H9 (cell line): ENCODE measurements around the gene CHDH. TPM values are rescaled to one million over a fixed set of nuclear protein-coding genes. Genes with fewer than 3 reads are reported as not detected.

Experiments
- DNase-seq: peaks from one replicate; pipeline ENCODE4 v3.0.0-alpha.2; 2017
- H2AFZ ChIP-seq: one replicate; pipeline ENCODE4 v1.6.1; 2013; ENCODE audit warnings: mild to moderate bottlenecking, low read length, control low read depth, moderate library complexity
- H2AK5ac ChIP-seq: 2 replicates; pipeline ENCODE4 v1.6.1; 2013; ENCODE audit warnings: low read length, control low read depth, mixed read lengths; ENCODE audit not compliant: insufficient read length
- H2BK120ac ChIP-seq: one replicate; pipeline ENCODE4 v1.6.1; 2013; ENCODE audit warnings: low read depth, mild to moderate bottlenecking, low read length, control low read depth, inconsistent platforms; ENCODE audit not compliant: poor library complexity, severe bottlenecking
- H2BK12ac ChIP-seq: 2 replicates; pipeline ENCODE4 v1.6.1; 2013; ENCODE audit warnings: low read length, control low read depth, mixed read lengths, low read depth; ENCODE audit not compliant: insufficient read length
- H2BK15ac ChIP-seq: 2 replicates; pipeline ENCODE4 v1.6.1; 2013; ENCODE audit warnings: low read depth, low read length, control low read depth
- H2BK20ac ChIP-seq: one replicate; pipeline ENCODE4 v1.6.1; 2013; ENCODE audit warnings: low read depth, mild to moderate bottlenecking, low read length, control low read depth, inconsistent platforms; ENCODE audit not compliant: poor library complexity, severe bottlenecking
- H2BK5ac ChIP-seq: 2 replicates; pipeline ENCODE4 v1.6.1; 2013; ENCODE audit warnings: low read length, control low read depth, mixed read lengths; ENCODE audit not compliant: insufficient read length
- H3K14ac ChIP-seq: 2 replicates; pipeline ENCODE4 v1.6.1; 2013; ENCODE audit warnings: low read length, control low read depth; ENCODE audit not compliant: insufficient read depth
- H3K18ac ChIP-seq: 2 replicates; pipeline ENCODE4 v1.6.1; 2013; ENCODE audit warnings: low read depth, mild to moderate bottlenecking, mixed read lengths, low read length, control low read depth; ENCODE audit not compliant: insufficient read length
- H3K23ac ChIP-seq: 2 replicates; pipeline ENCODE4 v1.6.1; 2013; ENCODE audit warnings: low read length, control low read depth, mixed read lengths, low read depth; ENCODE audit not compliant: insufficient read length
- H3K23me2 ChIP-seq: 2 replicates; pipeline ENCODE4 v1.6.1; 2013; ENCODE audit warnings: low read depth, mild to moderate bottlenecking, mixed read lengths, low read length, control low read depth; ENCODE audit not compliant: insufficient read length, poor library complexity, severe bottlenecking
- H3K27ac ChIP-seq: 2 replicates; pipeline ENCODE4 v1.5.1; 2013; ENCODE audit warnings: low read length, control low read depth, mixed read lengths, low read depth; ENCODE audit not compliant: insufficient read length
- H3K27me3 ChIP-seq: 2 replicates; pipeline ENCODE4 v1.6.1; 2013; ENCODE audit warnings: low read length, control low read depth, inconsistent platforms; ENCODE audit not compliant: insufficient read depth
- H3K4ac ChIP-seq: 2 replicates; pipeline ENCODE4 v1.6.1; 2013; ENCODE audit warnings: low read depth, mild to moderate bottlenecking, control low read depth, inconsistent platforms, low read length, moderate library complexity
- H3K4me1 ChIP-seq: 2 replicates; pipeline ENCODE4 v1.6.1; 2013; ENCODE audit warnings: low read length, control low read depth, inconsistent platforms; ENCODE audit not compliant: insufficient read depth
- H3K4me2 ChIP-seq: 2 replicates; pipeline ENCODE4 v1.6.1; 2013; ENCODE audit warnings: low read length, control low read depth, mixed read lengths; ENCODE audit not compliant: insufficient read length, insufficient read depth
- H3K56ac ChIP-seq: 2 replicates; pipeline ENCODE4 v1.6.1; 2013; ENCODE audit warnings: low read depth, mild to moderate bottlenecking, mixed read lengths, low read length, control low read depth; ENCODE audit not compliant: insufficient read length
- H3K79me1 ChIP-seq: 2 replicates; pipeline ENCODE4 v1.6.1; 2013; ENCODE audit warnings: low read depth, mild to moderate bottlenecking, moderate library complexity, low read length, control low read depth, inconsistent platforms; ENCODE audit not compliant: insufficient read depth, poor library complexity, severe bottlenecking
- H3K79me2 ChIP-seq: 2 replicates; pipeline ENCODE4 v1.6.1; 2013; ENCODE audit warnings: low read length, control low read depth, inconsistent platforms; ENCODE audit not compliant: insufficient read depth
- H3K9ac ChIP-seq: 2 replicates; pipeline ENCODE4 v1.6.1; 2013; ENCODE audit warnings: low read length, control low read depth, mixed read lengths; ENCODE audit not compliant: insufficient read length; ENCODE audit errors: extremely low read depth
- H3K9me3 ChIP-seq: one replicate; pipeline ENCODE4 v1.6.1; 2013; ENCODE audit warnings: low read depth, low read length, inconsistent platforms; ENCODE audit not compliant: control insufficient read depth
- H3T11ph ChIP-seq: one replicate; pipeline ENCODE4 v1.6.1; 2013; ENCODE audit warnings: mild to moderate bottlenecking, low read length, control low read depth, inconsistent platforms
- H4K20me1 ChIP-seq: one replicate; pipeline ENCODE4 v1.6.1; 2013; ENCODE audit not compliant: control insufficient read depth, insufficient read length, insufficient read depth
- H4K5ac ChIP-seq: 2 replicates; pipeline ENCODE4 v1.6.1; 2013; ENCODE audit warnings: low read depth, mild to moderate bottlenecking, mixed read lengths, low read length, control low read depth; ENCODE audit not compliant: insufficient read length
- H4K8ac ChIP-seq: replicated peaks from 2 replicates; pipeline ENCODE4 v1.6.1; 2013; ENCODE audit warnings: low read length, control low read depth, mixed read lengths, low read depth; ENCODE audit not compliant: insufficient read length
- H4K91ac ChIP-seq: 2 replicates; pipeline ENCODE4 v1.6.1; 2013; ENCODE audit warnings: low read depth, mild to moderate bottlenecking, moderate library complexity, mixed read lengths, low read length, control low read depth; ENCODE audit not compliant: insufficient read length
- H3K27ac Mint-ChIP-seq, 3 experiments: 2 replicates in 2 of 3; 3 replicates in 1 of 3; pipeline ENCODE4 v1.8.0; 2020 to 2021; ENCODE audit warnings: mixed read lengths in 3 of 3, mild to moderate bottlenecking in 1 of 3, moderate library complexity in 1 of 3
- H3K27me3 Mint-ChIP-seq: 2 replicates; pipeline ENCODE4 v1.8.0; 2021; ENCODE audit warnings: low read depth, mild to moderate bottlenecking, moderate library complexity, mixed read lengths
- H3K36me3 Mint-ChIP-seq, 3 experiments: 2 replicates in 2 of 3; 3 replicates in 1 of 3; pipeline ENCODE4 v1.8.0; 2020 to 2021; ENCODE audit warnings: low read depth in 3 of 3, mixed read lengths in 3 of 3; ENCODE audit not compliant: insufficient read depth in 1 of 3
- H3K4me1 Mint-ChIP-seq, 2 experiments: 2 replicates each; pipeline ENCODE4 v1.8.0; 2020; ENCODE audit warnings: mixed read lengths in 2 of 2
- H3K4me3 Mint-ChIP-seq, 2 experiments: 2 replicates in 1 of 2; 3 replicates in 1 of 2; pipeline ENCODE4 v1.8.0; 2020 to 2021; ENCODE audit warnings: mild to moderate bottlenecking in 2 of 2, mixed read lengths in 2 of 2, moderate library complexity in 1 of 2
- H3K9me3 Mint-ChIP-seq, 2 experiments: 2 replicates in 1 of 2; 3 replicates in 1 of 2; pipeline ENCODE4 v1.8.0; 2020; ENCODE audit warnings: mild to moderate bottlenecking in 2 of 2, mixed read lengths in 2 of 2, moderate library complexity in 1 of 2
- WGBS: extraction: QIAGEN DNeasy Blood & Tissue Kit; methylation state at CpG from one replicate; pipeline ENCODE4 v1.1.7; 2013; ENCODE audit warnings: missing lambda C conversion rate, low lambda C conversion rate, mixed read lengths; ENCODE audit not compliant: insufficient read length; ENCODE audit errors: extremely low coverage; 5-methylcytosine and 5-hydroxymethylcytosine counted together
- total RNA-seq: library from RNA; stranded (reverse); gene quantifications from 2 replicates; pipeline ENCODE4 v1.2.1, GENCODE V29; 2021
- TF ChIP-seq, protein P1 (sequence below): fragments of 200-600 bp; sonication (generic); conservative IDR thresholded peaks from 3 replicates; pipeline ENCODE4 v1.8.0; 2021; ENCODE audit warnings: antibody characterized with exemption, mild to moderate bottlenecking

CHDH gene
- total RNA-seq, 1 experiment from 2014 or later: 11.0 TPM

DNA sequence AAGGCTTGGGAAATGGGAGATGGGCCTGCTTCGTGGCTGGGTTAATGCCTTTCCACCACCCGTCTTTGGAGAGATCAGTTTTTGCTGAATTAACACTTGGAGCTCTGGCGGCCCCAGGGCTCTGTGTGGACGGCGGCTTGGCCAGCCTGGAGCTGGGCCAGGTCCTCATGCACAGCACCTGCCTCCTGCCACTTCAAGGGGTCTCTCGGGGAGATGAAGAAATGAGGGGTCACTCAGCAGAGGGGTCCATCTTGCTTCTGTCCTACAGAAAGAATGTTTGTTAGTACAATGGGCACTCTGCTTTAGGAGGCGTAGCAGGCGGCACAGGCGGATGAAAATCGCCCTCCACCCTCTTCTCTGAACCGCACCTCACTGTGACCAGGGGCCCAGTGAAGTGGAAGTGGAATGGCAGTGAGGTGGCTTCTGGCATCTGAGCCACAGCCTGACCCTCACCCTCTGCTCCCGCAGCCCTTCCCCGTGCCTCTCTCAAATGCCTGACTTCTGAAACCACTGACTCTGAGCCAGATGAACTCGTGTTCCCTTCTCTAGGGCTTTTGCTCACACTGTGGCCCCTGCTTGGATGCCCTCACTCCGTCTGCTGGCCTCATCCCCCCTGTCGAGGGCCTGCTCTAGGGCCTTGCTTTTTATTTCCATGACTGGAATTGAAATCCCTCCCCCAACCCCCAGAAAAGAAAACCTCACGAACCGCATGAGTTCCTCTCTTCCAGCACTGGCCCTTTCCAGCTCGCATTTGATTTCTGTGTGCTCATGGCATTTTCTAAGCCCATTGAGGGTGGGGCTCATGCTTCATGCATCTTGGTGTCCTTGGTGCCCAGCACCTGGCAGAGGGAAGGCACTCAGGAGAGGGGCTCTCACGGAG is 42.2 kb downstream of the CHDH start:
- Histone ChIP-seq H3K79me2 (no peaks in the 10 kb centered on the region), H2BK20ac (no peak overlapping the region), H4K20me1 (no peaks in the 10 kb centered on the region), H3K9me3 (no peaks in the 10 kb centered on the region), H3K14ac (peak overlapping the region; percentile 42; the same call in 1 of the 2 replicates), H2BK5ac (no peak overlapping the region), H3K56ac (no peak overlapping the region), H3K4ac (no peak overlapping the region), H2BK120ac (no peak overlapping the region), H4K91ac (no peak overlapping the region), H3K4me1 (no peaks in the 10 kb centered on the region; the same call in 1 of the 2 replicates), H3K79me1 (no peaks in the 10 kb centered on the region), H3K23ac (no peak overlapping the region), H2BK12ac (no peak overlapping the region), H3K27me3 (no peaks in the 10 kb centered on the region), H3K4me2 (no peak overlapping the region), H3K18ac (no peak overlapping the region), H4K5ac (no peak overlapping the region), H2AFZ (no peak overlapping the region), H3K23me2 (no peaks in the 10 kb centered on the region), H3K27ac (no peak overlapping the region), H4K8ac (no peak overlapping the region), H3K9ac (no peak overlapping the region), H2AK5ac (no peak overlapping the region), H3T11ph (no peak overlapping the region), H2BK15ac (no peak overlapping the region)
- no peaks in the 10 kb centered on the region for H3K9me3 Mint-ChIP-seq
- TF ChIP-seq, protein P1, sequence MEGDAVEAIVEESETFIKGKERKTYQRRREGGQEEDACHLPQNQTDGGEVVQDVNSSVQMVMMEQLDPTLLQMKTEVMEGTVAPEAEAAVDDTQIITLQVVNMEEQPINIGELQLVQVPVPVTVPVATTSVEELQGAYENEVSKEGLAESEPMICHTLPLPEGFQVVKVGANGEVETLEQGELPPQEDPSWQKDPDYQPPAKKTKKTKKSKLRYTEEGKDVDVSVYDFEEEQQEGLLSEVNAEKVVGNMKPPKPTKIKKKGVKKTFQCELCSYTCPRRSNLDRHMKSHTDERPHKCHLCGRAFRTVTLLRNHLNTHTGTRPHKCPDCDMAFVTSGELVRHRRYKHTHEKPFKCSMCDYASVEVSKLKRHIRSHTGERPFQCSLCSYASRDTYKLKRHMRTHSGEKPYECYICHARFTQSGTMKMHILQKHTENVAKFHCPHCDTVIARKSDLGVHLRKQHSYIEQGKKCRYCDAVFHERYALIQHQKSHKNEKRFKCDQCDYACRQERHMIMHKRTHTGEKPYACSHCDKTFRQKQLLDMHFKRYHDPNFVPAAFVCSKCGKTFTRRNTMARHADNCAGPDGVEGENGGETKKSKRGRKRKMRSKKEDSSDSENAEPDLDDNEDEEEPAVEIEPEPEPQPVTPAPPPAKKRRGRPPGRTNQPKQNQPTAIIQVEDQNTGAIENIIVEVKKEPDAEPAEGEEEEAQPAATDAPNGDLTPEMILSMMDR: no peak
- no peak overlapping the region; a peak in 2 of 7 replicates for H3K27ac Mint-ChIP-seq
- peaks cover 14 to 18% of the 10 kb centered on the region in 2 experiments for H3K4me1 Mint-ChIP-seq
- no peak for DNase-seq
- H3K36me3 Mint-ChIP-seq: no peaks in the 10 kb centered on the region
- no peak overlapping the region for H3K4me3 Mint-ChIP-seq
- WGBS: no CpG with 5 or more reads among the region's 20 CpGs
- H3K27me3 Mint-ChIP-seq: no peaks in the 10 kb centered on the region; the same call in 1 of the 2 replicates
